ENCODE data around the gene OSBPL2. TPM values are rescaled to one million over a fixed set of nuclear protein-coding genes. Genes with fewer than 3 reads are reported as not detected.

Gene OSBPL2
- total RNA-seq, 2 donors from 2014 or later: 46.7 to 50.3 TPM

- Histone ChIP-seq H3K9ac (ENCODE audit: extremely low read depth, low read length, poor library complexity, severe bottlenecking) (no peak overlapping the region), H3K9me3 (ENCODE audit: control insufficient read depth, low read length) (no peaks in the 10 kb centered on the region), H3K27me3 (ENCODE audit: control insufficient read depth, insufficient read depth, low read length, poor library complexity, severe bottlenecking) (no peaks in the 10 kb centered on the region), H3K36me3 (ENCODE audit: control insufficient read depth, insufficient read depth, low read length) (peaks cover 59% of the 10 kb centered on the region), H3K27ac (ENCODE audit: low read depth, low read length) (no peak overlapping the region), H3K4me1 (ENCODE audit: control insufficient read depth, insufficient read depth, low read length) (no peaks in the 10 kb centered on the region), H3K4me3 (ENCODE audit: low read length) (no peak overlapping the region)
- Mint-ChIP-seq H3K27ac (no peak overlapping the region), H3K4me3 (no peak overlapping the region), H3K27me3 (ENCODE audit: insufficient read depth) (no peaks in the 10 kb centered on the region), H3K9me3 (peaks cover 3% of the 10 kb centered on the region), H3K4me1 (no peaks in the 10 kb centered on the region), H3K36me3 (ENCODE audit: low read depth) (peaks cover 68% of the 10 kb centered on the region)
- TF ChIP-seq CTCF (conservative IDR thresholded peaks at IDR 0.05): no peak
- WGBS, 2 experiments (ENCODE audit: insufficient coverage in 1 of 2, insufficient read length in 1 of 2): 91 to 99% methylated on average over 22 to 52 of the region's 52 CpGs
- no peak for DNase-seq
Observed at GRCh38 chr20:62323146-62323979, 85.0 kb downstream of the OSBPL2 start.

DNA sequence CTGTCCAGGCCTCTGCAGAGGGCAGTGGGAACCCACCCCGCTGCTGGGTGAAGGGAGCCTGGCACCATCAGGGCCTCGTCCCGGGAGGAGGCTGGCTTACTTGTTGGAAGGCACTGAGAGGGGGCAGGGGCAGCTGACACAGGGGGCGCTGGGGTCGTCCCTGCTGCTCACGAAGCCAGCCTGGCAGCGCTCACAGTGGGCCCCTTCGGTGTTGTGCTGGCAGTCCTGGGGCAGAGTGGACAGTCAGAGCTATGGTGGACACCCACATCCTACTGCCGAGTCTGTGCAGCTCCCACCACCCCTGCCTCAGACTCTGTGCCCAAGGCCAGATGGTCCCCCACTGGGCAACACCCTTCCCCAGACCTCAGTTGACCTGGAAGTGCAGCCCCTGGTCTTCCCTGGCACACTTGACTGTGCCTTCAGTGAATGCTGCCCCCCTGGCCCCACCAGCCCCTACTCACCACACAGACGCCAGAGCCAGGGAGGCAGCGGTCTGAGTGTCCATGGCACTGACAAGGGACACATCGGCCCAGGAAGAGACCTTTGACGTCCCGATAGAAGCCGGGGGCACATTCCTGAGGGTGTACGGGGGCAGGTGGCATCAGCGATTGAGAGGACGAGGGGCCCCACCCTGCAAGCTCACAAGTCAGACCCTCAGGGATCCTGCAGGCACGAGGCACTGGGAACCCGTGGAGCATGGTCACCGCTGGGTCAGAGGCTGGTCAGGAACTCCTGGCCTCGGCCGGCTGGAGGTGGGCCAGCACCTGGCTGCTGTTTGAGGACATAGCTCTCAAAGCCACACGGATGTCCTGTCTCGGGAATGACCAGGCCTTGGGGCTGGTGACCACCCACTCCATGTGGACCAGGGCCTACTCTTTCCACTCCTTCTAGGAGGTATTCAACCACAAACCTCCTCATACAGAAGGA lies 85.9 kb downstream of the OSBPL2 start:
- Histone ChIP-seq H3K9ac (ENCODE audit: extremely low read depth, low read length, poor library complexity, severe bottlenecking) (no peak overlapping the region), H3K4me3 (ENCODE audit: low read length) (no peak overlapping the region), H3K36me3 (ENCODE audit: control insufficient read depth, insufficient read depth, low read length) (peaks cover 64% of the 10 kb centered on the region), H3K9me3 (ENCODE audit: control insufficient read depth, low read length) (no peaks in the 10 kb centered on the region), H3K27me3 (ENCODE audit: control insufficient read depth, insufficient read depth, low read length, poor library complexity, severe bottlenecking) (no peaks in the 10 kb centered on the region), H3K4me1 (ENCODE audit: control insufficient read depth, insufficient read depth, low read length) (no peaks in the 10 kb centered on the region), H3K27ac (ENCODE audit: low read depth, low read length) (no peak overlapping the region)
- H3K36me3 Mint-ChIP-seq (ENCODE audit: low read depth): peaks cover 63% of the 10 kb centered on the region
- WGBS, 2 experiments (ENCODE audit: insufficient coverage in 1 of 2, insufficient read length in 1 of 2): 88 to 99% methylated on average over 15 to 25 of the region's 25 CpGs
- no peaks in the 10 kb centered on the region for H3K27me3 Mint-ChIP-seq (ENCODE audit: insufficient read depth)
- H3K4me1 Mint-ChIP-seq: no peaks in the 10 kb centered on the region
- no peak overlapping the region for H3K27ac Mint-ChIP-seq
- peaks cover 3% of the 10 kb centered on the region for H3K9me3 Mint-ChIP-seq
- TF ChIP-seq CTCF (conservative IDR thresholded peaks at IDR 0.05): no peak
- no peak overlapping the region for H3K4me3 Mint-ChIP-seq
- no peak for DNase-seq

- peaks cover 66% of the 10 kb centered on the region for H3K36me3 ChIP-seq (ENCODE audit: control insufficient read depth, insufficient read depth, low read length)
- H3K27me3 Mint-ChIP-seq (ENCODE audit: insufficient read depth): no peaks in the 10 kb centered on the region
Observed at GRCh38 chr20:62325172-62325905, 87.0 kb downstream of the OSBPL2 start.

More at GRCh38 chr20:62325172-62325905, 87.0 kb downstream of the OSBPL2 start:
- Mint-ChIP-seq H3K4me3 (no peak overlapping the region), H3K36me3 (ENCODE audit: low read depth) (peaks cover 58% of the 10 kb centered on the region), H3K9me3 (peaks cover 3% of the 10 kb centered on the region), H3K27ac (no peak overlapping the region), H3K4me1 (no peaks in the 10 kb centered on the region)
- no peak for DNase-seq
- TF ChIP-seq CTCF (conservative IDR thresholded peaks at IDR 0.05): no peak
- no peaks in the 10 kb centered on the region for H3K27me3 ChIP-seq (ENCODE audit: control insufficient read depth, insufficient read depth, low read length, poor library complexity, severe bottlenecking)
- H3K9ac ChIP-seq (ENCODE audit: extremely low read depth, low read length, poor library complexity, severe bottlenecking): no peak overlapping the region
- H3K4me3 ChIP-seq (ENCODE audit: low read length): no peak overlapping the region
- WGBS, 2 experiments (ENCODE audit: insufficient coverage in 1 of 2, insufficient read length in 1 of 2): 89 to 100% methylated on average over 4 to 14 of the region's 14 CpGs
- no peaks in the 10 kb centered on the region for H3K9me3 ChIP-seq (ENCODE audit: control insufficient read depth, low read length)
- no peak overlapping the region for H3K27ac ChIP-seq (ENCODE audit: low read depth, low read length)
- H3K4me1 ChIP-seq (ENCODE audit: control insufficient read depth, insufficient read depth, low read length): no peaks in the 10 kb centered on the region
